Osteoblast (primary cell): ENCODE results near the gene TBX4. TPM values are rescaled to one million over a fixed set of nuclear protein-coding genes. Genes with fewer than 3 reads are reported as not detected.
A peak's percentile ranks its signal among the peaks of the same experiment; 100 is the strongest.

Experiments used
- DNase-seq: peaks from one replicate; pipeline ENCODE4 v3.0.0; 2011; ENCODE audit warnings: low spot score, mixed read lengths; ENCODE audit not compliant: insufficient read length; ENCODE audit errors: missing footprints
- H2AFZ ChIP-seq: 2 replicates; pipeline ENCODE4 v1.6.0; 2011; ENCODE audit warnings: mild to moderate bottlenecking, low read length
- H3K27ac ChIP-seq: 2 replicates; pipeline ENCODE4 v1.5.1; 2011; ENCODE audit warnings: mild to moderate bottlenecking, low read depth, low read length, moderate library complexity
- H3K27me3 ChIP-seq: 2 replicates; pipeline ENCODE4 v1.6.0; 2012; ENCODE audit warnings: mild to moderate bottlenecking, control low read depth, inconsistent platforms, low read length, moderate library complexity; ENCODE audit not compliant: insufficient read depth
- H3K36me3 ChIP-seq: 2 replicates; pipeline ENCODE4 v1.5.1; 2011; ENCODE audit warnings: mild to moderate bottlenecking, low read length, control low read depth, moderate library complexity; ENCODE audit not compliant: insufficient read depth
- H3K4me1 ChIP-seq: 2 replicates; pipeline ENCODE4 v1.5.1; 2011; ENCODE audit warnings: mild to moderate bottlenecking, low read length, control low read depth, moderate library complexity; ENCODE audit not compliant: insufficient read depth
- H3K4me2 ChIP-seq: 2 replicates; pipeline ENCODE4 v1.6.0; 2011; ENCODE audit warnings: mild to moderate bottlenecking, low read length; ENCODE audit not compliant: insufficient read depth
- H3K4me3 ChIP-seq: fragments of 200-600 bp; sonication (generic); 3 replicates; pipeline ENCODE4 v1.5.1; 2012; ENCODE audit warnings: mild to moderate bottlenecking, low read length, inconsistent platforms; ENCODE audit not compliant: insufficient read depth
- H3K79me2 ChIP-seq: 2 replicates; pipeline ENCODE4 v1.6.0; 2012; ENCODE audit warnings: mild to moderate bottlenecking, low read length, control low read depth, inconsistent platforms; ENCODE audit not compliant: insufficient read depth
- H3K9me3 ChIP-seq: 2 replicates; pipeline ENCODE4 v1.5.1; 2011; ENCODE audit warnings: low read depth, low read length, control low read depth
- H4K20me1 ChIP-seq: 2 replicates; pipeline ENCODE4 v1.6.0; 2012; ENCODE audit warnings: mild to moderate bottlenecking, low read length, control low read depth; ENCODE audit not compliant: insufficient read depth
- total RNA-seq: library from RNA; depleted of rRNA; stranded (reverse); fragments of >200 nt; gene quantifications from 2 replicates; pipeline ENCODE4 v1.2.3, GENCODE V29; 2012
- TF ChIP-seq, protein P1 (sequence below): IDR thresholded peaks from 2 replicates; pipeline ENCODE4 v1.5.1; 2011; ENCODE audit warnings: mild to moderate bottlenecking, low read depth, low read length, moderate library complexity; ENCODE audit errors: extremely low read depth

The TBX4 gene
- total RNA-seq, 1 donor, result not detected

DNA sequence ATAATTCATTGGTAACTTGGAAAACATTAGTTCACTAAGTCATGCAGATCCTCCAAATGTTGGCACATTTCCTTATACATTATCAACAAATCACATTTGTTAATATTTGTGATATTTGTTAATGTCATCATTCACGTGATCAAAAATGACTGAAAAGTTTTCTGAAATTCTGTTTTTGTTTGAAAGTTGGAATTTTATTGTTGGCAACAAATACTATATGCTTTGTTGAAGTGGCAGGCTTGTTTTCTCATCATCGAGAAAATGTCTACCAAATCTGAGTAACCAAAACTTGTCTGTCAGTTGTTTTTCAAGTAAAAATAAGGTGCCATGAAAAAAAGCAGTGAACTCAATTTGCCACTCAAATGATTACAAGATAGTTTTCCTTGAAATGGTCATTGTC lies 75.9 kb downstream of the TBX4 start:
- H2AFZ ChIP-seq, result no peak overlapping the region
- H3K36me3 ChIP-seq, result no peaks in the 10 kb centered on the region
- H3K4me1 ChIP-seq, result no peaks in the 10 kb centered on the region
- H3K4me3 ChIP-seq, result no peak overlapping the region
- peak; percentile 10 for DNase-seq
- peaks cover 34% of the 10 kb centered on the region for H3K27me3 ChIP-seq
- TF ChIP-seq, protein P1, sequence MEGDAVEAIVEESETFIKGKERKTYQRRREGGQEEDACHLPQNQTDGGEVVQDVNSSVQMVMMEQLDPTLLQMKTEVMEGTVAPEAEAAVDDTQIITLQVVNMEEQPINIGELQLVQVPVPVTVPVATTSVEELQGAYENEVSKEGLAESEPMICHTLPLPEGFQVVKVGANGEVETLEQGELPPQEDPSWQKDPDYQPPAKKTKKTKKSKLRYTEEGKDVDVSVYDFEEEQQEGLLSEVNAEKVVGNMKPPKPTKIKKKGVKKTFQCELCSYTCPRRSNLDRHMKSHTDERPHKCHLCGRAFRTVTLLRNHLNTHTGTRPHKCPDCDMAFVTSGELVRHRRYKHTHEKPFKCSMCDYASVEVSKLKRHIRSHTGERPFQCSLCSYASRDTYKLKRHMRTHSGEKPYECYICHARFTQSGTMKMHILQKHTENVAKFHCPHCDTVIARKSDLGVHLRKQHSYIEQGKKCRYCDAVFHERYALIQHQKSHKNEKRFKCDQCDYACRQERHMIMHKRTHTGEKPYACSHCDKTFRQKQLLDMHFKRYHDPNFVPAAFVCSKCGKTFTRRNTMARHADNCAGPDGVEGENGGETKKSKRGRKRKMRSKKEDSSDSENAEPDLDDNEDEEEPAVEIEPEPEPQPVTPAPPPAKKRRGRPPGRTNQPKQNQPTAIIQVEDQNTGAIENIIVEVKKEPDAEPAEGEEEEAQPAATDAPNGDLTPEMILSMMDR, result no peak
- H3K27ac ChIP-seq, result no peak overlapping the region
- H3K4me2 ChIP-seq, result no peak overlapping the region
- no peaks in the 10 kb centered on the region for H3K79me2 ChIP-seq
- no peaks in the 10 kb centered on the region for H4K20me1 ChIP-seq
- no peaks in the 10 kb centered on the region for H3K9me3 ChIP-seq

DNA sequence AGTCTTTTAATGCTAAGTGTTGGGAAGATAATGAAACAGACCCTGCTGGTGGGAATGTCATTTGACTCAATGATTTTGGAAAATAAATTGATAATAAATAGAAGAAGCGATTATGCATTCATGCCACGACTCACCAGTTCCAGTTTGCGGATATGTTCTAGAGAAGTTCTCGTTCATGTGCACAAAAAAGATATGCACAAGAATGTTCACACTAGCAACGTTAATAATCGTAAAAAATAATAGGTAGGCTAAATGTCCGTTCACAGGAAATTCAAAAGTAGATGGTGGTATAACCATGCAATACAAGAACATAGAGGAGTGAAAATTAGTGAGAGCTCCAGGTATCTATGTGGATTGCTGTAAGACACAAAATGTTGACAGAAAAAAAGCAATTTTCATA lies 79.0 kb downstream of the TBX4 start:
- H3K4me1 ChIP-seq, result no peaks in the 10 kb centered on the region
- H4K20me1 ChIP-seq, result no peaks in the 10 kb centered on the region
- TF ChIP-seq, protein P1, result no peak
- H3K4me3 ChIP-seq, result no peak overlapping the region
- DNase-seq, result peak; percentile 3
- H3K36me3 ChIP-seq, result no peaks in the 10 kb centered on the region
- H3K27me3 ChIP-seq, result peaks cover 15% of the 10 kb centered on the region
- H2AFZ ChIP-seq, result no peak overlapping the region
- no peak overlapping the region for H3K4me2 ChIP-seq
- H3K79me2 ChIP-seq, result no peaks in the 10 kb centered on the region
- no peaks in the 10 kb centered on the region for H3K9me3 ChIP-seq
- H3K27ac ChIP-seq, result no peak overlapping the region

DNA sequence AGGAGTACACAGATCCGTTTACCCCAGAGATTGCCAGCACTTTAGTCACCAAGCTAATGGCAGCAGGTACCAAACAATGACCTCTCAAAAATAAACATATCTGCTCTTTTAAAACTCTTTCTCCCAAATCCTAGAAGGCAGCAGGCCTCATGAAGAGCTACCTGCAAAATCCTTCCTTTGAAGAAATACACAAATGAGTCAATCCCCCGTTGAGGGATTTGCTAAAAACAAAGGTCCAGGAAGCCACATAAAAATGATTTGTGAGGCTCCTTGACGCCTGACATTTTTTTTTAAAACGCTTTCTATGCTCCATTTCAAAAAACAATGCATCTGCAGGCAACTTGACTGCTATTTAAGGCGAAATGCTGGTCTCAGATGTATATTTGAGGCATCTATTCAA lies 80.6 kb downstream of the TBX4 start:
- no peaks in the 10 kb centered on the region for H3K4me1 ChIP-seq
- no peak overlapping the region for H3K27ac ChIP-seq
- H3K4me2 ChIP-seq, result no peak overlapping the region
- H3K79me2 ChIP-seq, result no peaks in the 10 kb centered on the region
- H3K27me3 ChIP-seq, result peaks cover 7% of the 10 kb centered on the region
- no peaks in the 10 kb centered on the region for H3K9me3 ChIP-seq
- H4K20me1 ChIP-seq, result no peaks in the 10 kb centered on the region
- H2AFZ ChIP-seq, result no peak overlapping the region
- TF ChIP-seq, protein P1, result no peak
- no peaks in the 10 kb centered on the region for H3K36me3 ChIP-seq
- H3K4me3 ChIP-seq, result no peak overlapping the region
- DNase-seq, result no peak

GRCh38 chr17:61533797-61534196 lies 81.6 kb downstream of the TBX4 start:
- TF ChIP-seq, protein P1, result no peak
- Histone ChIP-seq H3K36me3 (no peaks in the 10 kb centered on the region), H3K79me2 (no peaks in the 10 kb centered on the region), H3K27me3 (peaks cover 4% of the 10 kb centered on the region), H3K27ac (no peak overlapping the region), H4K20me1 (no peaks in the 10 kb centered on the region), H3K4me2 (no peak overlapping the region), H2AFZ (no peak overlapping the region), H3K9me3 (no peaks in the 10 kb centered on the region), H3K4me1 (no peaks in the 10 kb centered on the region), H3K4me3 (no peak overlapping the region)
- no peak for DNase-seq
